ENCODE results near the gene OSBPL6.

DNA sequence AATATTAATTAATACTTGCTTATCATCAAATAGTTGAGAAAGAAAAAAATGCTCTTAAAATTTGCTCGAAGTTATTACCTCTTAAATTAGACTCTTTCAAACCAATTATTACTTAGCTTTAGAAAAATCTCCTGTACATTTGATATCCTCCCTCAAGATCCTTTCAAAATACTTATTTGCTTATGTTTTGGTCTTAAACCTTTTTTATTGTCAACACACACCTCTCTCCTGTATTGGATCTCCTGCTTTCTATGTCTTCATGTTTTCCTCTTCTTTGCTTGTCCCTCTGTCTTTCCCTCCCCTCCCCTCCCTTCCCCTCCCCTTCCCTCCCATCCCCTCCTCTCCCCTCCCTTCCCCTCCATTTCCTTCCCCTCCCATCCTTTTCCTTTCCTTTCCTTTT is 14.0 kb downstream of the OSBPL6 start:
- TF ChIP-seq ZNF445 (CRISPR knock-in tag; IDR thresholded peaks at IDR 0.05; ENCODE audit: low read depth) (no peak), NFE2 (IDR thresholded peaks at IDR 0.05; ENCODE audit: low read depth) (no peak), TBP (optimal IDR thresholded peaks at IDR 0.05; ENCODE audit: low read depth, low read length) (no peak), POLR2A (conservative IDR thresholded peaks at IDR 0.05) (no peak), HLTF (IDR thresholded peaks at IDR 0.05) (no peak), CBFA2T3 (IDR thresholded peaks at IDR 0.05) (no peak), ZNF274 (IDR thresholded peaks at IDR 0.05; ENCODE audit: borderline replicate concordance, low read depth, low read length) (no peak), JUN (IDR thresholded peaks at IDR 0.05; ENCODE audit: borderline replicate concordance, low read depth, low read length) (no peak), JUN (CRISPR knock-in tag; IDR thresholded peaks at IDR 0.05; ENCODE audit: borderline replicate concordance) (no peak), CBFB (CRISPR knock-in tag; IDR thresholded peaks at IDR 0.05) (no peak), SREBF2 (CRISPR knock-in tag; IDR thresholded peaks at IDR 0.05) (no peak), NFRKB (IDR thresholded peaks at IDR 0.05; ENCODE audit: low read depth) (no peak)
- TF ChIP-seq, protein P1, sequence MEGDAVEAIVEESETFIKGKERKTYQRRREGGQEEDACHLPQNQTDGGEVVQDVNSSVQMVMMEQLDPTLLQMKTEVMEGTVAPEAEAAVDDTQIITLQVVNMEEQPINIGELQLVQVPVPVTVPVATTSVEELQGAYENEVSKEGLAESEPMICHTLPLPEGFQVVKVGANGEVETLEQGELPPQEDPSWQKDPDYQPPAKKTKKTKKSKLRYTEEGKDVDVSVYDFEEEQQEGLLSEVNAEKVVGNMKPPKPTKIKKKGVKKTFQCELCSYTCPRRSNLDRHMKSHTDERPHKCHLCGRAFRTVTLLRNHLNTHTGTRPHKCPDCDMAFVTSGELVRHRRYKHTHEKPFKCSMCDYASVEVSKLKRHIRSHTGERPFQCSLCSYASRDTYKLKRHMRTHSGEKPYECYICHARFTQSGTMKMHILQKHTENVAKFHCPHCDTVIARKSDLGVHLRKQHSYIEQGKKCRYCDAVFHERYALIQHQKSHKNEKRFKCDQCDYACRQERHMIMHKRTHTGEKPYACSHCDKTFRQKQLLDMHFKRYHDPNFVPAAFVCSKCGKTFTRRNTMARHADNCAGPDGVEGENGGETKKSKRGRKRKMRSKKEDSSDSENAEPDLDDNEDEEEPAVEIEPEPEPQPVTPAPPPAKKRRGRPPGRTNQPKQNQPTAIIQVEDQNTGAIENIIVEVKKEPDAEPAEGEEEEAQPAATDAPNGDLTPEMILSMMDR (IDR thresholded peaks at IDR 0.05 in 2 of 3, conservative IDR thresholded peaks at IDR 0.05 in 1 of 3; ENCODE audit: insufficient read depth in 2 of 3, low read depth in 1 of 3, low read length in 3 of 3), result no peak
- TF ChIP-seq, protein P2, sequence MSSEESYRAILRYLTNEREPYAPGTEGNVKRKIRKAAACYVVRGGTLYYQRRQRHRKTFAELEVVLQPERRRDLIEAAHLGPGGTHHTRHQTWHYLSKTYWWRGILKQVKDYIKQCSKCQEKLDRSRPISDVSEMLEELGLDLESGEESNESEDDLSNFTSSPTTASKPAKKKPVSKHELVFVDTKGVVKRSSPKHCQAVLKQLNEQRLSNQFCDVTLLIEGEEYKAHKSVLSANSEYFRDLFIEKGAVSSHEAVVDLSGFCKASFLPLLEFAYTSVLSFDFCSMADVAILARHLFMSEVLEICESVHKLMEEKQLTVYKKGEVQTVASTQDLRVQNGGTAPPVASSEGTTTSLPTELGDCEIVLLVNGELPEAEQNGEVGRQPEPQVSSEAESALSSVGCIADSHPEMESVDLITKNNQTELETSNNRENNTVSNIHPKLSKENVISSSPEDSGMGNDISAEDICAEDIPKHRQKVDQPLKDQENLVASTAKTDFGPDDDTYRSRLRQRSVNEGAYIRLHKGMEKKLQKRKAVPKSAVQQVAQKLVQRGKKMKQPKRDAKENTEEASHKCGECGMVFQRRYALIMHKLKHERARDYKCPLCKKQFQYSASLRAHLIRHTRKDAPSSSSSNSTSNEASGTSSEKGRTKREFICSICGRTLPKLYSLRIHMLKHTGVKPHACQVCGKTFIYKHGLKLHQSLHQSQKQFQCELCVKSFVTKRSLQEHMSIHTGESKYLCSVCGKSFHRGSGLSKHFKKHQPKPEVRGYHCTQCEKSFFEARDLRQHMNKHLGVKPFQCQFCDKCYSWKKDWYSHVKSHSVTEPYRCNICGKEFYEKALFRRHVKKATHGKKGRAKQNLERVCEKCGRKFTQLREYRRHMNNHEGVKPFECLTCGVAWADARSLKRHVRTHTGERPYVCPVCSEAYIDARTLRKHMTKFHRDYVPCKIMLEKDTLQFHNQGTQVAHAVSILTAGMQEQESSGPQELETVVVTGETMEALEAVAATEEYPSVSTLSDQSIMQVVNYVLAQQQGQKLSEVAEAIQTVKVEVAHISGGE (CRISPR knock-in tag; IDR thresholded peaks at IDR 0.05), result no peak
